ENCODE data around the gene GAR1. TPM values are rescaled to one million over a fixed set of nuclear protein-coding genes. Genes with fewer than 3 reads are reported as not detected.

The GAR1 gene
- total RNA-seq, 2 experiments from 2014 or later: 36.4 to 42.1 TPM

DNA sequence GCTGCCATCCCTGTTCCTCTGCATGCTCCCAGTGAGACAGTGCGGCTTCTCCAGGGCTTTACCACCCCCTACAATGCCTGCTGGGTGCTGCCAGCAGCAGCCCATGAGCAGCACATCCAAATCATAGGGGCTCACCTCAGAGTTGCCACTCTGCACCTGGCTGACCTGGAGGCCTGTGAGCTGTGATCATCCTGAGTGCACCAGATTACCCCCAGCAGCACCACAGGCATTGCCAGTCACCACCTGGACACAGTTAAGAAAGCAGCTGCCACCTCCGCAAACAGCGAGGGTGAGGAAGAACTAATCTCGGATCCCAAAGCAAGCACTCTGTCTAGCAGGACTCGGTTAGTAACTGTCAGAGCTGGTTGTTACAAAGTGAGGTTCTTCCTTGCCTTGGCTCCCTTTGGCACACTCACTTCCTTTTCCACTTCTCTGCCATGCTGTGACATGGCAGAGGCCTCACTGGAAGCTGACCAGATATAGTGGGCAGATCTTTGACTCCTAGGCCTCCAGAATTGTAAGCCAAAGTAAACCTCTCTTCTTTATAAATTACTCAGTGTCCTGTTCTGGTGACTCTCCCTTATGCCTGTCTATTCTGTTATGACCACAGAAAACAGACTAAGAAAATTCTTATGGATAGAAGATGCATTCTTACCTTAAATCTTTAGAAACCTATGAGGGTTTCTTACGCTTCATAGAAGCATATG lies 57.5 kb downstream of the GAR1 start:
- ChIA-PET POLR2A (no interaction called here), CTCF (no interaction called here)
- Mint-ChIP-seq H3K27me3 (peaks cover 2% of the 10 kb centered on the region), H3K4me3 (no peak overlapping the region), H3K36me3 (ENCODE audit: low read depth) (no peaks in the 10 kb centered on the region), H3K27ac (no peak overlapping the region), H3K4me1 (ENCODE audit: low read depth) (no peaks in the 10 kb centered on the region), H3K9me3 (no peaks in the 10 kb centered on the region)
- TF ChIP-seq, protein P1, sequence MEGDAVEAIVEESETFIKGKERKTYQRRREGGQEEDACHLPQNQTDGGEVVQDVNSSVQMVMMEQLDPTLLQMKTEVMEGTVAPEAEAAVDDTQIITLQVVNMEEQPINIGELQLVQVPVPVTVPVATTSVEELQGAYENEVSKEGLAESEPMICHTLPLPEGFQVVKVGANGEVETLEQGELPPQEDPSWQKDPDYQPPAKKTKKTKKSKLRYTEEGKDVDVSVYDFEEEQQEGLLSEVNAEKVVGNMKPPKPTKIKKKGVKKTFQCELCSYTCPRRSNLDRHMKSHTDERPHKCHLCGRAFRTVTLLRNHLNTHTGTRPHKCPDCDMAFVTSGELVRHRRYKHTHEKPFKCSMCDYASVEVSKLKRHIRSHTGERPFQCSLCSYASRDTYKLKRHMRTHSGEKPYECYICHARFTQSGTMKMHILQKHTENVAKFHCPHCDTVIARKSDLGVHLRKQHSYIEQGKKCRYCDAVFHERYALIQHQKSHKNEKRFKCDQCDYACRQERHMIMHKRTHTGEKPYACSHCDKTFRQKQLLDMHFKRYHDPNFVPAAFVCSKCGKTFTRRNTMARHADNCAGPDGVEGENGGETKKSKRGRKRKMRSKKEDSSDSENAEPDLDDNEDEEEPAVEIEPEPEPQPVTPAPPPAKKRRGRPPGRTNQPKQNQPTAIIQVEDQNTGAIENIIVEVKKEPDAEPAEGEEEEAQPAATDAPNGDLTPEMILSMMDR (IDR thresholded peaks at IDR 0.05): no peak
- DNase-seq (no peak), ATAC-seq (no peak)
- intact Hi-C loops (cut with micrococcal nuclease): no loop called here

DNA sequence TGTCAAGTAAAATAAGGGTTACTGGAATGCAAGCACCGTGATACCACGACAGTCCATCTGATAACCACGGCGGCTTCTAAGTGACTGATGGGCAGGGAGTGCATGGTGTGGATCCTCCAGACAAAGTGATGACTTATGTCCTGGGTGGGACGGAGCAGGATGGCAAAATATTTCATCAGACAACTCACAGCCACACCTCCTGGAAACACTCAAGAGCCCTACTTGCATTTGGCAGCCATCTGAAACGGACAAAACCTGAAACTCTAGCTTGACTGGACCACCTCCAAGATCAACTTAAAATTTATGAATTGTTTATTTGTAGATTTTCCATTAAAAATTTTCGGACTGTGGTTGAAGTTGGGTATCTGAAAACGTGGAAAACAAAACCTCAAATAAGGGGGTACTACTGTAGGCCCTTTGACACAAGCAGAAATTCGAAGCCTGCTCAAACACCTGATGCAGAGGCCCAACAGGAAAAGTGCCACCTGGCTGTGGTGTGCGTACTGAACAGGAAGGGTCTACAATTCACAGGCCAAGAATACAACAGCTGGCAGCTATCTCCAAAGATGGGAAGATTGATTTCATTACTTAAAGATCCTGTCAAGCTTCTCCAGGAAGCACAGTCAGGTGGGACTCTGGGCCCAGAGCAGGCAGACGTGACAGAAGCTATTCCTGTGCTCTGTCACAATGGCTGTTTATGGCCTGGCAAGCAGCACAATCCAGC lies 58.4 kb downstream of the GAR1 start:
- intact Hi-C loops (cut with micrococcal nuclease): no loop called here
- Mint-ChIP-seq H3K9me3 (no peaks in the 10 kb centered on the region), H3K4me3 (no peak overlapping the region), H3K36me3 (ENCODE audit: low read depth) (no peaks in the 10 kb centered on the region), H3K4me1 (ENCODE audit: low read depth) (no peaks in the 10 kb centered on the region), H3K27ac (no peak overlapping the region), H3K27me3 (peaks cover 3% of the 10 kb centered on the region)
- ATAC-seq: no peak
- TF ChIP-seq, protein P1 (IDR thresholded peaks at IDR 0.05): no peak
- no peak for DNase-seq
- POLR2A ChIA-PET: no interaction called here
- CTCF ChIA-PET: interaction anchor here (0.6 kb wide), 1 partner anchor 132 kb away, joined by 3 read pairs; no protein-coding TSS in a partner anchor

Other genes starting within 250 kb of the GAR1 start
- 10 to 100 TPM; 19.1 to 28.3 TPM for gene CASP6, start 112.3 kb upstream of the GAR1 start, total RNA-seq
- 10 to 100 TPM; 32.0 to 35.6 TPM for gene PLA2G12A, start 85.7 kb upstream of the GAR1 start, total RNA-seq
- not detected for gene CFI, start 13.8 kb upstream of the GAR1 start, total RNA-seq
- gene RRH, start 12.2 kb downstream of the GAR1 start, total RNA-seq: not detected
- under 1 TPM; 0.13 to 0.16 TPM for gene LRIT3, start 32.3 kb downstream of the GAR1 start, total RNA-seq
- not detected for gene EGF, start 97.1 kb downstream of the GAR1 start, total RNA-seq

All from activated CD8-positive, alpha-beta T cell treated with anti-CD3 and anti-CD28 coated beads for 36 hours (primary cell).